HFFc6 (cell line): Measurements from ENCODE around the gene APOL2. TPM values are rescaled to one million over a fixed set of nuclear protein-coding genes. Genes with fewer than 3 reads are reported as not detected.

ENCODE experiments used
- DNase-seq: peaks from one replicate; pipeline ENCODE4 v3.0.0-alpha.2; 2018
- H3K27ac Mint-ChIP-seq: 2 replicates; pipeline ENCODE4 v1.8.0; 2020; ENCODE audit warnings: mild to moderate bottlenecking, mixed read lengths
- H3K27me3 Mint-ChIP-seq: 2 replicates; pipeline ENCODE4 v1.8.0; 2021; ENCODE audit warnings: mild to moderate bottlenecking, moderate library complexity, mixed read lengths; ENCODE audit not compliant: insufficient read depth
- H3K36me3 Mint-ChIP-seq: 2 replicates; pipeline ENCODE4 v1.8.0; 2021; ENCODE audit warnings: low read depth, mixed read lengths
- H3K4me1 Mint-ChIP-seq: 2 replicates; pipeline ENCODE4 v1.8.0; 2020; ENCODE audit warnings: low read depth, mixed read lengths
- H3K4me3 Mint-ChIP-seq: 2 replicates; pipeline ENCODE4 v1.8.0; 2020; ENCODE audit warnings: mild to moderate bottlenecking, moderate library complexity, mixed read lengths
- H3K9me3 Mint-ChIP-seq: 2 replicates; pipeline ENCODE4 v1.8.0; 2020; ENCODE audit warnings: mild to moderate bottlenecking, mixed read lengths
- total RNA-seq, 6 experiments: library from RNA; stranded (reverse); fragmentation: NEBNext Ultra II Directional; extraction: Animal tissue kit (Norgen Biotek cat#: 25700); gene quantifications; 2 replicates in 1 of 6; 3 replicates in 5 of 6; pipeline ENCODE4 v1.2.3, GENCODE V29; 2021
- TF ChIP-seq, protein P1 (sequence below): fragments of 200-600 bp; sonication (generic); IDR thresholded peaks from 2 replicates; pipeline ENCODE4 v1.5.0; 2021; ENCODE audit warnings: antibody characterized with exemption, mild to moderate bottlenecking

The APOL2 gene
- total RNA-seq, 6 experiments from 2014 or later = 27.7 to 42.5 (median 38.5) TPM

DNA sequence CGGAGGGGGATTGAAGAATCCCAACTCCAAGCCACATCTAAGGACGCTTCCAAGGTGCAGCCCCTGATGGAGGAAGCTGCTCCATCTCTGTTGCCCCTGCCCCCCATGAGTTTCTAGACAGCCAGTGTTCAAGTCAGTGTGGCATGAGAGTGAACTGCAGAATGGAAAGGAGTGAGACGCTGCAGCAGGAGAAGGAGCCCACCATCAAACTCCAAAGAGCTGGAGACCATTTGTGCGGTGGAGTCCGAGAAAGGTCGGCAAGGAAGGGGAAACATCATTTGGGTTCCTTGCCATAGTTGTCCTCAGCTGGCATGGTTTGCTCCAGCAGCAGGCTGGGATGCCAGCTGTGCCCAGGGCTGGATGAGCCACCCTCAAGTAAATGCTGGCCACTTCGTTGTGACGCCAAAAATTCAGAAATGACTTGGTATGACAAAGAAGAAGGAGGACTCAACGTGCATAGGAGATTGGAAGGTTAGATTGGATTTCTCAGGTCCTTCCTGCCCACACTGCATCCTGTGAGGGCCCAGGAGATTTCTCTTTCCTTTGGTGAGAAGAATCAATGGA, 16.4 kb downstream of the APOL2 start:
- Mint-ChIP-seq H3K27me3 (peaks cover 10% of the 10 kb centered on the region), H3K36me3 (peaks cover 6% of the 10 kb centered on the region), H3K9me3 (no peaks in the 10 kb centered on the region), H3K4me3 (no peak overlapping the region), H3K27ac (no peak overlapping the region), H3K4me1 (peaks cover 6% of the 10 kb centered on the region)
- no peak for DNase-seq
- TF ChIP-seq, protein P1, sequence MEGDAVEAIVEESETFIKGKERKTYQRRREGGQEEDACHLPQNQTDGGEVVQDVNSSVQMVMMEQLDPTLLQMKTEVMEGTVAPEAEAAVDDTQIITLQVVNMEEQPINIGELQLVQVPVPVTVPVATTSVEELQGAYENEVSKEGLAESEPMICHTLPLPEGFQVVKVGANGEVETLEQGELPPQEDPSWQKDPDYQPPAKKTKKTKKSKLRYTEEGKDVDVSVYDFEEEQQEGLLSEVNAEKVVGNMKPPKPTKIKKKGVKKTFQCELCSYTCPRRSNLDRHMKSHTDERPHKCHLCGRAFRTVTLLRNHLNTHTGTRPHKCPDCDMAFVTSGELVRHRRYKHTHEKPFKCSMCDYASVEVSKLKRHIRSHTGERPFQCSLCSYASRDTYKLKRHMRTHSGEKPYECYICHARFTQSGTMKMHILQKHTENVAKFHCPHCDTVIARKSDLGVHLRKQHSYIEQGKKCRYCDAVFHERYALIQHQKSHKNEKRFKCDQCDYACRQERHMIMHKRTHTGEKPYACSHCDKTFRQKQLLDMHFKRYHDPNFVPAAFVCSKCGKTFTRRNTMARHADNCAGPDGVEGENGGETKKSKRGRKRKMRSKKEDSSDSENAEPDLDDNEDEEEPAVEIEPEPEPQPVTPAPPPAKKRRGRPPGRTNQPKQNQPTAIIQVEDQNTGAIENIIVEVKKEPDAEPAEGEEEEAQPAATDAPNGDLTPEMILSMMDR = no peak

DNA sequence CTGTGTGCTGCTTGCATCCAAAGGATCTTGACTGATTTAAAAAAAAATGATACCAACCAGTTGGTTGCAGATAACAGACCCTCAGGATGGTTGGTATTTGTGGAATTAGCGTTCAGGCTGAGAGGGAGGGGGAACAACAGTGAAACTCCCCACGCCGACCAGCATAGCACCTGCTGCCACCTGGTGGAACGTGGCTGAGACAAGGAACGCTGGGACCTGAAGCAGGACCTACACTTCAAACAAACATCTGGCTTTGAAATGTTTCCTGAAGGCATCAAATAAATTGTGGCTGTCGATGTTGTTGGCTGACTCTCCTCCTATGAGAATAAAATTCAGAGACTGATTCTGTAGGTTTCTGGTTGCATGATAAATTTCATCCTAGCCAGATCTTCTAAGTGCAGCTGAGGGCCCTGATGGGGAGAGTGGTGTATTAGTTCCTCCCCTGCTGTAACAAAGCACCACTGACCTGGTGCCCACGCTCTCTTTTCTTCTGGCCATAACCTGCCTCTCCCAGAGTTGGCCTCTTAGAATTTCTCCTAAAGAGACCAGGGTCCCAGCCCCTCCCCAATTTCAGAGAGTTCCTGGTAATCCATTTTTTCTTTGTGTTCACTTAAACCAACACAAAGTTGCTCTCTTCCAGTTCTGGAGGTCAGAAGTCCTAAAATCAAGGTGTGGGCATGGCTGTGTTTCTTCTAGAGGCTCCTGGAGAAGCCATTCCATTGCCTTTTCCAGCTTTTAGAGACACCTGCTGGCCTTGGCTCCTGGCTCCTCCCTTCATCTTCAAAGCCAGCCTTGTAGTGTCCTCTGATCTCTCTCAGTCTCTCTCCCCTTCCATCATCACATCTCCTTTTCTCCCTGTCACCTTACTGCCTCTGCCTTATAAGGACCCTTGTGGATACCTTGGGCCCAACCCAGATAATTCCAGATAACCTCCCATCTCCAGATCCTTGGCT, 17.3 kb downstream of the APOL2 start:
- H3K4me3 Mint-ChIP-seq = peak overlapping the region; percentile 81

DNA sequence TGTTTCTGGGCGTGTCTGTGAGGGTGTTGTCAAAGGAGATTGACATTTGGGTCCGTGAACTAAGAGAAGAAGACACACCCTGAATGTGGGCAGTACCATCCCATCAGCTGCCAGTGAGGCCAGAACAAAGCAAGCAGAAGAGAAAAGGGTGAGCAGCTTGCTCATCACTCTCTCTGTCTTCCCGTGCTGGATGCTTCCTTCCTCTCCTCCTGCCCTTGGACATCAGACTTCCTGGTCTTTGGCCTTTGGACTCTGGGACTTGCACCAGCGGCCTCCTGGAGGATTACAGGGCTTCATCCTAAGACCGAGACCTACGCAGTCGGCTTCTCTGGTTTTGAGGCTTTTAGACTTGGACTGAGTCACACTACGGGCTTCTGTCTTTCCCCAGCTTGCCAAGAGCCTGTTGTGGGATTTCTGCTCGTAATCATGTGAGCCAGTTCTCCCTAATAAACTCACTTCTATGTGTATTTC, 18.8 kb downstream of the APOL2 start:
- Mint-ChIP-seq H3K27me3 (peaks cover 30% of the 10 kb centered on the region), H3K4me3 (no peak overlapping the region), H3K4me1 (peaks cover 6% of the 10 kb centered on the region), H3K27ac (no peak overlapping the region), H3K9me3 (no peaks in the 10 kb centered on the region), H3K36me3 (no peaks in the 10 kb centered on the region)
- no peak for DNase-seq
- TF ChIP-seq, protein P1 = no peak

More for the DNA sequence above, 17.3 kb downstream of the APOL2 start:
- Mint-ChIP-seq H3K27me3 (peaks cover 17% of the 10 kb centered on the region), H3K27ac (no peak overlapping the region), H3K9me3 (no peaks in the 10 kb centered on the region), H3K4me1 (peaks cover 6% of the 10 kb centered on the region), H3K36me3 (no peaks in the 10 kb centered on the region)
- DNase-seq = no peak
- TF ChIP-seq, protein P1 = peak; percentile 76

DNA sequence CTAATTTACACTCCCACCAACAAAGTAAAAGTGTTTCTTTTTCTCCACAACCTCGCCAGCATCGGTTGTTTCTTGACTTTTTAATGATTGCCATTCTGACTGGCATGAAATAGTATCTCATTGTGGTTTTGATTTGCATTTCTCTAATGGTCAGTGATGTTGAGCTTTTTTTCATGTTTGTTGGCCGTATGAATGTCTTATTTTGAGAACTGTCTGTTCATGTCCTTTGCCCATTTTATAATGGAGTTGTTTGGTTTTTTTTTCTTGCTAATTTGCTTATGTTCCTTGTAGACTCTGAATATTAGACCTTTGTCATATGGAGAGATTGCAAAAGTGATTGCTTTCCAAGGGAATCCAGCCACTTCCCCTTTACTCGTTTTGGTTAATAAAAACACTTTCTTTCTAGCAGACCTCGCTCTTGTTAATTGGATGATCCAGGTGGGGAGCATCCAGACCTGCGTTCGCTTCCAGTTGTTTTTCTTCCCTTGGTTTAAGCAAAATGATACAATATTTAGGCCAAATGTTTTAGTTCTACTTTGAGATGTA, 20.6 kb downstream of the APOL2 start:
- no peaks in the 10 kb centered on the region for H3K9me3 Mint-ChIP-seq
- peaks cover 45% of the 10 kb centered on the region for H3K27me3 Mint-ChIP-seq
- peaks cover 6% of the 10 kb centered on the region for H3K4me1 Mint-ChIP-seq
- TF ChIP-seq, protein P1 = no peak
- H3K27ac Mint-ChIP-seq = no peak overlapping the region
- H3K36me3 Mint-ChIP-seq = no peaks in the 10 kb centered on the region
- DNase-seq = no peak
- H3K4me3 Mint-ChIP-seq = no peak overlapping the region

DNA sequence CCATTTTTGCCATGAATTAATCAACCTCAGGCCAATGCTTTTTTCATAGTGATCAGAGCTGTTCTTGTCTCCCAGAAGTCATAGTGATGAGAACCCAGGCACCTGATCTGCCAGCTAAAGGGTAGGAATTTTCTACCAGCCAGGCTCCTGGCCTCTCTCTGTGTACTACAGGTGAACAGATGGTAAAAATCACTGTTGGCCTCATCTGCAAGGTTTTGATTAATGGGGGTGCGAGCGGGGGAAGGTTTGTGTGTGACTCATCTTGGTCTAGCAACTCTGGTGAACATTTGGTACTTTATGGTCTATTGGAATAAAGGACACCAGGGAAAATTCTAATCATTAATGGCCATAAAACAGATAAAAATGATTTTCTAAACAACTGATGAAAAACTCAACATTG, 23.3 kb downstream of the APOL2 start:
- H3K36me3 Mint-ChIP-seq = no peaks in the 10 kb centered on the region
- H3K4me1 Mint-ChIP-seq = no peaks in the 10 kb centered on the region
- TF ChIP-seq, protein P1 = no peak
- DNase-seq = no peak
- no peaks in the 10 kb centered on the region for H3K9me3 Mint-ChIP-seq
- peaks cover 66% of the 10 kb centered on the region for H3K27me3 Mint-ChIP-seq
- H3K27ac Mint-ChIP-seq = no peak overlapping the region
- H3K4me3 Mint-ChIP-seq = no peak overlapping the region
